Measurements from ENCODE around the gene HMHB1. TPM values are rescaled to one million over a fixed set of nuclear protein-coding genes. Genes with fewer than 3 reads are reported as not detected.

The HMHB1 gene
- total RNA-seq, 2 donors from 2014 or later, result not detected

- DNase-seq (ENCODE audit: low spot score), result no peak
- no peak for TF ChIP-seq CTCF (IDR thresholded peaks at IDR 0.05)
- no peaks in the 10 kb centered on the region for H3K36me3 ChIP-seq
These were observed 23.3 kb downstream of the HMHB1 start for GRCh38 chr5:143835251-143835650.

GRCh38 chr5:143836161-143836725, 24.3 kb downstream of the HMHB1 start:
- TF ChIP-seq CTCF (IDR thresholded peaks at IDR 0.05), result no peak
- ATAC-seq (ENCODE audit: insufficient number of reproducible peaks, low FRiP score, low read depth), result no peak
- no peaks in the 10 kb centered on the region for H3K9me3 ChIP-seq
- H3K27ac ChIP-seq, result no peak overlapping the region
- H3K36me3 ChIP-seq, result no peaks in the 10 kb centered on the region
- no peaks in the 10 kb centered on the region for H3K4me1 ChIP-seq (ENCODE audit: control insufficient read depth in 1 of 2, low read depth in 2 of 2)
- DNase-seq (ENCODE audit: low spot score), result no peak
- H3K27me3 ChIP-seq (replicated peaks; ENCODE audit: insufficient read depth), result no peaks in the 10 kb centered on the region
- H3K4me3 ChIP-seq, result no peak overlapping the region

More at GRCh38 chr5:143835251-143835650, 23.3 kb downstream of the HMHB1 start:
- Histone ChIP-seq H3K27me3 (replicated peaks; ENCODE audit: insufficient read depth) (no peaks in the 10 kb centered on the region), H3K27ac (no peak overlapping the region), H3K4me1 (ENCODE audit: control insufficient read depth in 1 of 2, low read depth in 2 of 2) (no peaks in the 10 kb centered on the region), H3K4me3 (no peak overlapping the region), H3K9me3 (no peaks in the 10 kb centered on the region)
- no peak for ATAC-seq (ENCODE audit: insufficient number of reproducible peaks, low FRiP score, low read depth)

GRCh38 chr5:143837306-143837848, 25.4 kb downstream of the HMHB1 start:
- DNase-seq (ENCODE audit: low spot score) (no peak), ATAC-seq (ENCODE audit: insufficient number of reproducible peaks, low FRiP score, low read depth) (no peak)
- no peaks in the 10 kb centered on the region for H3K27me3 ChIP-seq (replicated peaks; ENCODE audit: insufficient read depth)
- H3K4me1 ChIP-seq (ENCODE audit: control insufficient read depth in 1 of 2, low read depth in 2 of 2), result no peaks in the 10 kb centered on the region
- H3K4me3 ChIP-seq, result no peak overlapping the region
- TF ChIP-seq CTCF (IDR thresholded peaks at IDR 0.05), result no peak
- no peak overlapping the region for H3K27ac ChIP-seq
- no peaks in the 10 kb centered on the region for H3K36me3 ChIP-seq
- no peaks in the 10 kb centered on the region for H3K9me3 ChIP-seq

GRCh38 chr5:143841446-143841845, 29.5 kb downstream of the HMHB1 start:
- no peak for TF ChIP-seq CTCF (IDR thresholded peaks at IDR 0.05)
- no peak for DNase-seq (ENCODE audit: low spot score)
- H3K4me1 ChIP-seq (ENCODE audit: control insufficient read depth in 1 of 2, low read depth in 2 of 2), result no peaks in the 10 kb centered on the region
- H3K36me3 ChIP-seq, result no peaks in the 10 kb centered on the region
- no peak for ATAC-seq (ENCODE audit: insufficient number of reproducible peaks, low FRiP score, low read depth)
- no peaks in the 10 kb centered on the region for H3K27me3 ChIP-seq (replicated peaks; ENCODE audit: insufficient read depth)
- H3K27ac ChIP-seq, result no peak overlapping the region
- no peaks in the 10 kb centered on the region for H3K9me3 ChIP-seq
- H3K4me3 ChIP-seq, result no peak overlapping the region

- no peak for DNase-seq (ENCODE audit: low spot score)
- TF ChIP-seq CTCF (IDR thresholded peaks at IDR 0.05), result no peak
- no peak overlapping the region for H3K4me3 ChIP-seq
These were observed 31.0 kb downstream of the HMHB1 start for GRCh38 chr5:143842920-143843319.

More at GRCh38 chr5:143842920-143843319, 31.0 kb downstream of the HMHB1 start:
- H3K27ac ChIP-seq, result no peak overlapping the region
- H3K27me3 ChIP-seq (replicated peaks; ENCODE audit: insufficient read depth), result no peaks in the 10 kb centered on the region
- no peak for ATAC-seq (ENCODE audit: insufficient number of reproducible peaks, low FRiP score, low read depth)
- H3K9me3 ChIP-seq, result no peaks in the 10 kb centered on the region
- no peaks in the 10 kb centered on the region for H3K4me1 ChIP-seq (ENCODE audit: control insufficient read depth in 1 of 2, low read depth in 2 of 2)
- H3K36me3 ChIP-seq, result no peaks in the 10 kb centered on the region
